OCI-LY7 (cell line): ENCODE results near the gene UQCC5.

Source experiments
- CTCF ChIP-seq: fragments of 200-600 bp; sonication (generic); conservative IDR thresholded peaks from 2 replicates; pipeline ENCODE4 v1.5.1; 2014; ENCODE audit warnings: mild to moderate bottlenecking, antibody characterized with exemption, low read length, moderate library complexity, mixed read lengths
- EZH2phosphoT487 ChIP-seq: fragments of 200-600 bp; sonication (generic); IDR thresholded peaks from 2 replicates; pipeline ENCODE4 v1.6.1; 2018; ENCODE audit warnings: low read depth, borderline replicate concordance, mild to moderate bottlenecking, mixed run types, antibody characterized with exemption, low read length, moderate library complexity, mixed read lengths

DNA sequence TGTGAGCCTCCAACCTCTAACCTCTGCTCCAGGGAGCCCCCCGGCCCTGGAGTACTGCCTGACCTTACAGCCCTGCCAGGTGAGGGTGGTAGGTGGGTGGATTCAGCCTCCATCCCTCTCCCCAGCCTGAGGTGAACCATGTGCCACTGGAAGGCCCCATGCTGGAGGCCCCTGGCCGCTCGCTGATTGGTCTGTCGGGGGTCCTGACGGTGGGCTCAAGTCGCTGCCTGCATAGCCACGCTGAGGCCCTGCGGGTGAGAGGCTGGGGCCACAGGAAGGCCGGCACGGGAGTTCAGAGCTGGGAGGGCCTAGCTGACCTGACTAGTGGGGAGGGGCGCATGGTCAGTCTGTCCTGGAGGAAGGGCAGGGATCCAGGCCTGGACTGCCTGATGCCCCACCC is 21.8 kb upstream of the UQCC5 start:
- TF ChIP-seq CTCF (no peak), EZH2phosphoT487 (no peak)
